BE2C (cell line): ENCODE results near the gene TM2D1. TPM values are rescaled to one million over a fixed set of nuclear protein-coding genes. Genes with fewer than 3 reads are reported as not detected.
A peak's percentile ranks its signal among the peaks of the same experiment; 100 is the strongest.

Source experiments
- DNase-seq: peaks from one replicate; pipeline ENCODE4 v3.0.0-alpha.2; 2020
- H3K27me3 ChIP-seq: fragments of 250-450 bp; sonication (Bioruptor Pico); 2 replicates; pipeline ENCODE4 v1.5.1; 2020; ENCODE audit warnings: mild to moderate bottlenecking
- H3K36me3 ChIP-seq: fragments of 250-450 bp; sonication (Bioruptor Pico); 2 replicates; pipeline ENCODE4 v1.5.1; 2020; ENCODE audit warnings: mild to moderate bottlenecking
- H3K4me1 ChIP-seq: fragments of 250-450 bp; sonication (Bioruptor Pico); 2 replicates; pipeline ENCODE4 v1.5.1; 2020
- H3K4me3 ChIP-seq: 2 replicates; pipeline ENCODE4 v1.5.1; 2011; ENCODE audit warnings: low read depth, low read length
- H3K9me3 ChIP-seq: fragments of 250-450 bp; sonication (Bioruptor Pico); 2 replicates; pipeline ENCODE4 v1.5.1; 2020
- CTCF ChIP-seq: IDR thresholded peaks from 2 replicates; pipeline ENCODE4 v1.5.1; 2012; ENCODE audit warnings: mild to moderate bottlenecking, low read depth, low read length
- polyA plus RNA-seq: library from polyadenylated mRNA; unstranded; fragments of >200 nt; gene quantifications from one replicate; pipeline ENCODE4 v1.2.1, GENCODE V29; 2012; ENCODE audit warnings: low read depth, missing spikeins; ENCODE audit not compliant: insufficient read length, insufficient read depth

TM2D1 gene
- polyA plus RNA-seq: 18.9 TPM

DNA sequence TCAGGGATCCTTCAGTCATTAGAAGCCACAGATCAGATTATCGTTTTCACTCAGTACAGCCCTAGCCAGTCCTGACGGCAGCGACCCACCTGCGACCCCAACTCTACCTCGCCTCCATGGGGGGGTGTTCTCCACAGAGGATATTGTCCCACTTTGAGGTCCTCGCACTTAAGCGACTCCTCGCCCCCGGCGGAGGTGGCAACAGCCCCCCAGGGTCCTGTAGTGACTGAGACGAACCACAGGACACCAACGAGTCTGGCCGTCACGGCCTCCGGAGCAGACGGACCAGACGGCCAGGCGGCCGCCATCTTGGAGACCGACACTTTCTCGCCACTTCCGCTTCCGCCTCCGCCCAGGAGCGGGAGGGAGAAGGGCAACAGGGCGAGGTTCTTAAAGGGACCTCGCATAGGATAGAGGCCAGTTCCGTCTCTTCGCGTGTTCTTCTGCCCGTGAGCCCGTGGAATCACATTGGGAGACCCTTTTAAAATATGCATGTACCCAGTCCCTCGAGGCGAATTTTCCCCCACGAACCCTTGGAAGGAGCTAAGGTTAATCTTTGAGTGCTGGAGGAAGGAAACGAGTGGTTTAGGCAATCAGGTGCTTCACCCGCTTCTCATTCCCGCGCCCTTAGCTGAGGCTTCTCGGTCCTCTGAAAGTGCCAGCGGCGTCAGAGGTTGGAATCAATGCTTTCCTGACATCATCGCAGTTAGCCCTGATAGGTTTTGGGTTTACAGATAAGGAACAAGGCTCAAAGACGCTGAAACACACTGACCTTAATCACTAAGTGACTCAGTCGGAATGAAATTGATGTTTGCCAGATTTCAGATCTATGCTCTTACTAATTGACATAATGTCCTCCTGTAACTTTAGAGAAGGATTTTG, at the start of gene TM2D1:
TSS of gene TM2D1 (minus strand) at position 329 of the 882 bp plus-strand sequence. CDS start at position 308, 21 bp downstream.
- no peak for TF ChIP-seq CTCF
- Histone ChIP-seq H3K27me3 (no peaks in the 10 kb centered on the region), H3K36me3 (no peaks in the 10 kb centered on the region), H3K4me3 (peak within 1 kb of the TSS; percentile 94), H3K9me3 (no peaks in the 10 kb centered on the region), H3K4me1 (no peaks in the 10 kb centered on the region)
- peak; percentile 82 for DNase-seq

DNA sequence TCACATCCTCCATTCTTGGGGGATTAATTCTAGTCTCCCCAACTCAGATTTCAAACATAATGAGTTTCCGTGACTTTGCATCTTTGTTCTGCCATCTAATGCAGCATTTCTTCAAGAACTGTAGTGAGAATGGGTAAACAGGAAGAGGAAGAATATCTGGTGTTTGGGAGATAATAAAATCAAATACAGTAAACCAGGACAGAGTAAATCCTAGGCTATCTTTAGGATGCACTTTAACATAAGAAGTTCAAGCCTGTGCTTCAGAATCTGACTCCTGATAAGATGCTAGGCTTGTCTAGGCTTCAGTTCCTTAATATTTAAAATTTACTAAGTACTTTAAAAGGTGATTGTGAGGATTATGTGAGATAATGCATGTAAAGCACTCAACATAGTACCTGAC, 45.2 kb upstream of the TM2D1 start:
- H3K4me3 ChIP-seq: no peak overlapping the region
- H3K27me3 ChIP-seq: no peaks in the 10 kb centered on the region
- no peaks in the 10 kb centered on the region for H3K4me1 ChIP-seq
- no peaks in the 10 kb centered on the region for H3K9me3 ChIP-seq
- no peaks in the 10 kb centered on the region for H3K36me3 ChIP-seq
- DNase-seq: no peak
- TF ChIP-seq CTCF: no peak

GRCh38 chr1:61757950-61758349, 33.0 kb upstream of the TM2D1 start:
- no peak for DNase-seq
- H3K4me1 ChIP-seq: no peaks in the 10 kb centered on the region
- H3K27me3 ChIP-seq: no peaks in the 10 kb centered on the region
- H3K9me3 ChIP-seq: no peaks in the 10 kb centered on the region
- H3K4me3 ChIP-seq: no peak overlapping the region
- H3K36me3 ChIP-seq: no peaks in the 10 kb centered on the region
- no peak for TF ChIP-seq CTCF

DNA sequence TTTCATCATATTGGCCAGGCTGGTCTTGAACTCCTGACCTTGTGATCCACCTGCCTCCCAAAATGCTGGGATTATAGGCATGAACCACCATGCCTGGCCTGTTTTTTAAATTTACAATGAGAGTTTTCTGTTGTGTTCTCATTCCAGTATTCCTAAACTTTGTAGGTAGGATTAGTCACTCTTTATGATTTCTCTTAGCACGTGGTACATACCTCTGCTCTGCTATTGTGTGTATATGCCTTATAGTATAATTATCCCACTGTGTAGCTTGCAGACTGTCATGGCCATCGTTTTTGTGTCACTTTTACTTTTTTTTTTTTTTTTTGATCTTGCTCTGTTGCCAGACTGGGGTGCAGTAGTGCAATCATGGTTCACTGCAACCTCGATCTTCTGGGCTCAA, 31.8 kb upstream of the TM2D1 start:
- Histone ChIP-seq H3K4me3 (no peak overlapping the region), H3K4me1 (no peaks in the 10 kb centered on the region), H3K9me3 (no peaks in the 10 kb centered on the region), H3K27me3 (no peaks in the 10 kb centered on the region), H3K36me3 (no peaks in the 10 kb centered on the region)
- no peak for TF ChIP-seq CTCF
- DNase-seq: no peak

DNA sequence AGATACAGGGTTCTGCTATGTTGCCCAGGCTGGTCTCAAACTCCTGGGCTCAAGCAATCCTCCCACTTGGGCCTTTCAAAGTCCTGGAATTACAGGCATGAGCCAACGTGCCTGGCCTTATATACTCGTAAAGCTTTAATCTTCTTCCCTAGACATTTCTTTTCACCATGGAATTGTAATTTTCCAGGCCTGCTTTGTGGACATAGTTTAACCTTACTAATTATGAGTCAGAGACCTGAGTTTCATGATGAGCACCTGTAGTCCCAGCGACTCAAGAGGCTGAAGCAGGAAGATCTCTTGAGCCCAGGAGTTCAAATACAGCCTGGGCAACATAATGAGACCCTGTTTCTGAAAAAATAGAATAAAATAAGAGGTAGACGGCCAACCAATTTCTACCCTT, 29.6 kb upstream of the TM2D1 start:
- Histone ChIP-seq H3K9me3 (no peaks in the 10 kb centered on the region), H3K4me1 (no peaks in the 10 kb centered on the region), H3K4me3 (no peak overlapping the region), H3K36me3 (no peaks in the 10 kb centered on the region), H3K27me3 (no peaks in the 10 kb centered on the region)
- no peak for TF ChIP-seq CTCF
- no peak for DNase-seq

DNA sequence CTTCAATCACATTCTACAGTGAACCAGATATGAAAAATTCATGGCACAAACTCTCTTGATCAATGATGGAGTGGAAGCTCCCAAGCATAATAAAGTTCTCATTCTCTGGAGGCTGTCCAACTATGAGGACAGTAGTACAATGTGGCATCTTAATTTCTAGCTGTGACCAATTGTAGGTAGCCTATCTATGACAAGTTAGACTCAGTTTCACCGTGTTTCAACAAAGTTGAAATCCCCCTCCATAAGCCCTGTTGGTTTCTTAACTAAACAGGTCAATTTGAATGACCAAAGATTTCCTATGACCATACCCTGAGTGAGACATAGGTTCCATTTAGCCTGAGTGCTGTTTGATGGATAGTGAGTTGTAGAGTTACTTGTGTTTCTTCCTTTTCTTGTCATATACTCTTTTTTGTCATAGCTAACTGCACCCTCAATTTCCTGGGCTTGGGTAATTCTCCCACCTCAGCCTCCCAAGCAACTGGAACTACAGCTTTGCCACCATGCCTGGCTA, 29.1 kb upstream of the TM2D1 start:
- no peak for TF ChIP-seq CTCF
- Histone ChIP-seq H3K9me3 (no peaks in the 10 kb centered on the region), H3K27me3 (no peaks in the 10 kb centered on the region), H3K36me3 (no peaks in the 10 kb centered on the region), H3K4me3 (no peak overlapping the region), H3K4me1 (no peaks in the 10 kb centered on the region)
- DNase-seq: no peak
